Breast epithelium (tissue), 4 donors: ENCODE results near the gene YPEL1. TPM values are rescaled to one million over a fixed set of nuclear protein-coding genes. Genes with fewer than 3 reads are reported as not detected.
"Not testable (repeated sequence)": the region's sequence is repeated elsewhere in the genome, so short reads cannot be mapped to it uniquely, and the experiment has no call there.

ENCODE experiments used
- DNase-seq, 2 donors: peaks; one replicate each; pipeline ENCODE4 v3.0.0-alpha.2; 2019; ENCODE audit warnings: low spot score in 2 of 2
- H3K27ac ChIP-seq, 2 donors: fragments of 200-600 bp; sonication (generic) in 1 of 2; one replicate each; pipeline ENCODE4 v1.5.1; 2016 to 2019; ENCODE audit warnings: mild to moderate bottlenecking in 1 of 2
- H3K27me3 ChIP-seq, 2 donors: fragments of 200-600 bp; sonication (generic) in 1 of 2; one replicate each; pipeline versions ENCODE4 v1.5.1 to v1.6.0; 2017 to 2019; ENCODE audit warnings: control low read depth in 1 of 2, mild to moderate bottlenecking in 1 of 2
- H3K36me3 ChIP-seq: fragments of 200-600 bp; one replicate; pipeline ENCODE4 v1.5.1; 2019
- H3K4me1 ChIP-seq, 2 donors: fragments of 200-600 bp; sonication (generic); one replicate each; pipeline ENCODE4 v1.5.1; 2016 to 2019; ENCODE audit warnings: control low read depth in 1 of 2
- H3K4me3 ChIP-seq, 3 donors: fragments of 200-600 bp; sonication (generic); 1 replicate in 2 of 3; 2 replicates in 1 of 3; pipeline ENCODE4 v1.5.1; 2016 to 2019; ENCODE audit warnings: mild to moderate bottlenecking in 3 of 3, moderate library complexity in 2 of 3
- H3K9me3 ChIP-seq, 2 donors: fragments of 200-600 bp; sonication (generic) in 1 of 2; one replicate each; pipeline ENCODE4 v1.5.1; 2016 to 2019; ENCODE audit warnings: control low read depth in 1 of 2
- CTCF ChIP-seq, 3 donors: fragments of 450-650 bp; IDR thresholded peaks; one replicate each; pipeline ENCODE4 v1.5.1; 2016 to 2017; ENCODE audit warnings: antibody characterized with exemption in 3 of 3, mild to moderate bottlenecking in 3 of 3, moderate library complexity in 3 of 3
- POLR2A ChIP-seq: fragments of 450-650 bp; IDR thresholded peaks from one replicate; pipeline ENCODE4 v1.6.1; 2016; ENCODE audit warnings: antibody characterized with exemption, mild to moderate bottlenecking, moderate library complexity
- POLR2AphosphoS5 ChIP-seq, 3 donors: sonication (generic); formaldehyde crosslinking; IDR thresholded peaks; one replicate each; pipeline ENCODE4 v1.6.1; 2017; ENCODE audit warnings: antibody characterized with exemption in 3 of 3
- intact Hi-C: fragments of 100-400 bp; cut with DNase I; formaldehyde crosslinking; loops from one replicate; pipeline ENCODE4 v1.15.1; 2023; ENCODE audit warnings: low total_unique reads
- total RNA-seq, 3 donors: library from RNA; depleted of rRNA; stranded (reverse); fragments of >200 nt; gene quantifications; one replicate each; pipeline ENCODE4 v1.1.0, GENCODE V29; 2016

The YPEL1 gene
- total RNA-seq, 3 donors from 2014 or later = 7.8 to 8.5 (median 7.9) TPM

GRCh38 chr22:21719024-21719423 lies 16.6 kb downstream of the YPEL1 start:
- Histone ChIP-seq H3K27me3 (no peaks in the 10 kb centered on the region), H3K27ac (no peak overlapping the region), H3K9me3 (no peaks in the 10 kb centered on the region), H3K4me1 (no peaks in the 10 kb centered on the region), H3K36me3 (no peaks in the 10 kb centered on the region), H3K4me3 (no peak overlapping the region)
- intact Hi-C loops = no loop called here
- no peak for DNase-seq
- no peak for TF ChIP-seq POLR2AphosphoS5 (IDR thresholded peaks at IDR 0.05)
- no peak for TF ChIP-seq POLR2A
- TF ChIP-seq CTCF (IDR thresholded peaks at IDR 0.05) = no peak

DNA sequence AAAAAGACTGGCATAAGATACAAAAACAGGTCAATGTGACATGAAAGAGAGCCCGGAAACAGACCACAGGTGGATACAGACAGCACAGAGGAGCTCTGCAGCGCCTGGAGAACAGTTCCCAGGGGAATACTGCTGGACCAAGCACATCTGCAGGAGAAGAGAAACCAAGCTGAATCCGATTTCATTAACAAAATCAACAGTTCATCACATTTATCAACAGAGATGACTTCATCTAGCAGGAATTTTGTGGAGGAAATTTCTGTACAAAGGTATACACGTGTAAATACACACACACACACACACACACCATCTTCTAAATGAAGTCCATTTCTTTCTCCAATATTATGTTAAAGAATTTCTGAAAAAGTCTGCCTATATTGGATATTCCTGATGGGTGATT lies 17.1 kb downstream of the YPEL1 start:
- no peak for DNase-seq
- no peaks in the 10 kb centered on the region for H3K4me1 ChIP-seq
- intact Hi-C loops = no loop called here
- no peaks in the 10 kb centered on the region for H3K9me3 ChIP-seq
- TF ChIP-seq POLR2A = no peak
- TF ChIP-seq CTCF (IDR thresholded peaks at IDR 0.05) = no peak
- TF ChIP-seq POLR2AphosphoS5 (IDR thresholded peaks at IDR 0.05) = no peak
- H3K36me3 ChIP-seq = no peaks in the 10 kb centered on the region
- no peak overlapping the region for H3K4me3 ChIP-seq
- H3K27ac ChIP-seq = no peak overlapping the region
- H3K27me3 ChIP-seq = no peaks in the 10 kb centered on the region

DNA sequence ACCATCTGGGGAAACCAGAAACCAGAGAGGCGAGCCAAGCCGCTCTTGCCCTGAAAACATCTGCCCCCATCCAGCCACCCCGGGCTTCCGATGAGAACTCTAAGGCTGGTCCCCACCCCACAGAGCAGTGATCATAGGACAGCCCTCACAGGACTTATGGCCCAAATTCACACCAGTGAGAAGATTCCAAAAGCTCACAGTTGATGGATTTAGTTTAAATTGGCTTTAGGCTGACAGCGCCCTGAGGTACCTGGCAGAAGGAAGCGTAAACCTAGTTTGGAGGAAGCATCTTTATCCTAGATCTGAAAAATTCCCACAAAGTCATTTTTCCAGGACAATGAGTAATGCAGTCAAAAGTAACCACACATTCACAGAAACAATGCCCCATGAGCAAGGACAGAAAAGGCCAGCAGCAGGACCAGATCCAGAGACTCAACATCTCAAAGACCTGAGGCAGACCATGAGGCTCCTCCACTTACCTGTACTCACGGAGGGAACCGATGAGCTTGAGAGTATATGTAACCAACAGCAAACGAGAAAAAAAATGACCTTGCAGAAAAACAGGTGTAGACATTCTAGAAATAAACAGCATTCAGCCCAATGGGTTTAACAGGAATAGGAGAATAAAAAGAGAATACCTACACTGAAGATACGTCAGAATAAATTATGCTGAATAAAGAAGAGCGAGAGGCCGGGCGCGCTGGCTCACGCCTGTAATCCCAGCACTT lies 19.0 kb downstream of the YPEL1 start:
- H3K4me3 ChIP-seq, DNase-seq, H3K9me3 ChIP-seq, H3K36me3 ChIP-seq, H3K4me1 ChIP-seq, H3K27ac ChIP-seq, H3K27me3 ChIP-seq, intact Hi-C loops: not testable (repeated sequence)

GRCh38 chr22:21714786-21715185 lies 20.8 kb downstream of the YPEL1 start:
- Histone ChIP-seq H3K4me3 (no peak overlapping the region), H3K27ac (no peak overlapping the region), H3K27me3 (no peaks in the 10 kb centered on the region), H3K4me1 (no peaks in the 10 kb centered on the region), H3K9me3 (no peaks in the 10 kb centered on the region), H3K36me3 (no peaks in the 10 kb centered on the region)
- TF ChIP-seq POLR2A = no peak
- no peak for TF ChIP-seq CTCF (IDR thresholded peaks at IDR 0.05)
- TF ChIP-seq POLR2AphosphoS5 (IDR thresholded peaks at IDR 0.05) = no peak
- DNase-seq = no peak
- intact Hi-C loops = no loop called here

- H3K4me1 ChIP-seq = no peaks in the 10 kb centered on the region
- H3K9me3 ChIP-seq = no peaks in the 10 kb centered on the region
- H3K4me3 ChIP-seq = no peak overlapping the region
- H3K27ac ChIP-seq = no peak overlapping the region
- intact Hi-C loops = no loop called here
- H3K27me3 ChIP-seq = no peaks in the 10 kb centered on the region
- no peak for TF ChIP-seq CTCF (IDR thresholded peaks at IDR 0.05)
- no peak for TF ChIP-seq POLR2A
- no peak for TF ChIP-seq POLR2AphosphoS5 (IDR thresholded peaks at IDR 0.05)
- no peak for DNase-seq
- H3K36me3 ChIP-seq = no peaks in the 10 kb centered on the region
These were observed 21.4 kb downstream of the YPEL1 start for GRCh38 chr22:21714059-21714770.
